Thyroid gland (tissue), 4 donors: ENCODE data around the gene OIP5. TPM values are rescaled to one million over a fixed set of nuclear protein-coding genes. Genes with fewer than 3 reads are reported as not detected.
A peak's percentile ranks its signal among the peaks of the same experiment; 100 is the strongest.

Experiments used
- DNase-seq, 2 donors: peaks; one replicate each; pipeline ENCODE4 v3.0.0-alpha.2; 2019
- H3K27ac ChIP-seq, 3 donors: fragments of 200-600 bp; sonication (generic); 1 replicate in 2 of 3; 2 replicates in 1 of 3; pipeline ENCODE4 v1.5.1; 2016 to 2019; ENCODE audit warnings: mild to moderate bottlenecking in 1 of 3, moderate library complexity in 1 of 3
- H3K27me3 ChIP-seq: fragments of 200-600 bp; sonication (generic); one replicate; pipeline ENCODE4 v1.5.1; 2019
- H3K36me3 ChIP-seq, 2 donors: fragments of 200-600 bp; sonication (generic); one replicate each; pipeline ENCODE4 v1.5.1; 2016 to 2019
- H3K4me1 ChIP-seq, 2 donors: fragments of 200-600 bp; sonication (generic); one replicate each; pipeline ENCODE4 v1.5.1; 2017 to 2019
- H3K4me3 ChIP-seq, 3 donors: fragments of 200-600 bp; sonication (generic); replicated peaks in 1 of 3; 1 replicate in 2 of 3; 2 replicates in 1 of 3; pipeline ENCODE4 v1.5.1; 2016; ENCODE audit warnings: mild to moderate bottlenecking in 1 of 3
- H3K9me3 ChIP-seq: fragments of 200-600 bp; sonication (generic); one replicate; pipeline ENCODE4 v1.5.1; 2017
- CTCF ChIP-seq, 6 experiments: fragments of 200-600 bp in 3 of 6; fragments of 450-650 bp in 3 of 6; sonication (generic) in 3 of 6; IDR thresholded peaks; one replicate each; pipeline ENCODE4 v1.5.1; 2016 to 2019; ENCODE audit warnings: antibody characterized with exemption in 6 of 6, mild to moderate bottlenecking in 2 of 6, inconsistent platforms in 1 of 6, moderate library complexity in 1 of 6
- POLR2A ChIP-seq, 2 donors: fragments of 450-650 bp; IDR thresholded peaks; one replicate each; pipeline ENCODE4 v1.6.1; 2017; ENCODE audit warnings: antibody characterized with exemption in 2 of 2, mild to moderate bottlenecking in 2 of 2, moderate library complexity in 1 of 2
- WGBS, 2 donors: methylation state at CpG; one replicate each; pipeline ENCODE4 v1.1.5; 2017; 5-methylcytosine and 5-hydroxymethylcytosine counted together
- intact Hi-C: fragments of 100-400 bp; cut with DNase I; formaldehyde crosslinking; loops from one replicate; pipeline ENCODE4 v1.15.1; 2023
- total RNA-seq, 4 donors: library from RNA; depleted of rRNA; stranded (reverse); fragments of >200 nt; gene quantifications; one replicate each; pipeline ENCODE4 v1.2.3, GENCODE V29; 2016

Gene OIP5
- total RNA-seq: 1 to 10 TPM in 1 of 4 donors, under 1 TPM in 1, not detected in 2; 0.78 to 1.6 TPM

- WGBS, 2 donors: 0% methylated on average over 48 to 60 of the region's 64 CpGs
- Histone ChIP-seq H3K9me3 (no peaks in the 10 kb centered on the region), H3K4me1 (peaks cover 6 to 17% of the 10 kb centered on the region in 2 donors), H3K36me3 (no peaks in the 10 kb centered on the region), H3K27me3 (no peaks in the 10 kb centered on the region), H3K4me3 (peak within 1 kb of the TSS; percentile 38 to 89 (median 42)), H3K27ac (no peak within 1 kb of the TSS)
- peak; percentile 99 for DNase-seq
- peak in 1 of 2 donors; percentile 45 for TF ChIP-seq POLR2A (IDR thresholded peaks at IDR 0.05)
- peak in 3 of 6 experiments; percentile 26 to 71 (median 54) for TF ChIP-seq CTCF (IDR thresholded peaks at IDR 0.05)
- intact Hi-C loops: loop anchor here (5.0 to 10.0 kb wide), 2 partner anchors 45 to 98 kb away; partner anchors contain the start of genes CHP1 and EXD1
These were observed at the start of gene OIP5, which contains the start of gene NUSAP1 for GRCh38 chr15:41332194-41333025. Gene OIP5 (minus strand): TSS chr15:41332591. CDS start chr15:41332561, 30 bp downstream. Gene NUSAP1 (plus strand): TSS chr15:41332881. CDS start chr15:41332958, 77 bp downstream.

- H3K27ac ChIP-seq: no peak overlapping the region
- no peaks in the 10 kb centered on the region for H3K9me3 ChIP-seq
- 93 to 100% methylated on average over 2 to 4 of the region's 4 CpGs for WGBS, 2 donors
- DNase-seq: no peak
- no peaks in the 10 kb centered on the region for H3K4me1 ChIP-seq
- intact Hi-C loops: no loop called here
- H3K27me3 ChIP-seq: no peaks in the 10 kb centered on the region
- no peaks in the 10 kb centered on the region for H3K36me3 ChIP-seq
- TF ChIP-seq CTCF (IDR thresholded peaks at IDR 0.05): no peak
- no peak for TF ChIP-seq POLR2A (IDR thresholded peaks at IDR 0.05)
- H3K4me3 ChIP-seq: no peak overlapping the region
These were observed 45.6 kb upstream of the OIP5 start for GRCh38 chr15:41377978-41378377.

GRCh38 chr15:41367418-41367817 is 35.0 kb upstream of the OIP5 start:
- DNase-seq: no peak
- intact Hi-C loops: no loop called here
- H3K4me3 ChIP-seq: no peak overlapping the region
- no peaks in the 10 kb centered on the region for H3K27me3 ChIP-seq
- 100% methylated on average over 3 of the region's 3 CpGs for WGBS, 2 donors
- no peaks in the 10 kb centered on the region for H3K9me3 ChIP-seq
- H3K27ac ChIP-seq: no peak overlapping the region
- no peaks in the 10 kb centered on the region for H3K36me3 ChIP-seq
- no peaks in the 10 kb centered on the region for H3K4me1 ChIP-seq
- TF ChIP-seq POLR2A (IDR thresholded peaks at IDR 0.05): no peak
- no peak for TF ChIP-seq CTCF (IDR thresholded peaks at IDR 0.05)

- H3K4me3 ChIP-seq: no peak overlapping the region
- no peaks in the 10 kb centered on the region for H3K27me3 ChIP-seq
- intact Hi-C loops: no loop called here
- no peak overlapping the region for H3K27ac ChIP-seq
- no peaks in the 10 kb centered on the region for H3K4me1 ChIP-seq
- no peak for DNase-seq
- no peaks in the 10 kb centered on the region for H3K36me3 ChIP-seq
- H3K9me3 ChIP-seq: no peaks in the 10 kb centered on the region
- WGBS, 2 donors: 92 to 94% methylated on average over 10 of the region's 10 CpGs
- TF ChIP-seq CTCF (IDR thresholded peaks at IDR 0.05) (no peak), POLR2A (IDR thresholded peaks at IDR 0.05) (no peak)
These were observed 22.0 kb upstream of the OIP5 start for GRCh38 chr15:41354371-41354770.
